OCI-LY7 (cell line): ENCODE data around the gene RNF167. TPM values are rescaled to one million over a fixed set of nuclear protein-coding genes. Genes with fewer than 3 reads are reported as not detected.

Experiments used
- BruUV-seq: library from RNA; stranded (reverse); fragments of 400-500 nt; replicated peaks from 2 replicates; lab custom pipeline; 2021; lab: Mats Ljungman, UMichigan
- CTCF ChIA-PET: fragments of 300-600 bp; sonication (Branson Sonifier 250); formaldehyde crosslinking; loops from one replicate; lab custom pipeline; 2022; ENCODE audit warnings: antibody characterized with exemption; ENCODE audit not compliant: unreplicated experiment; lab: Charles Lee
- POLR2A ChIA-PET: fragments of 300-600 bp; sonication (Branson Sonifier 250); formaldehyde crosslinking; loops from one replicate; lab custom pipeline; 2022; ENCODE audit warnings: antibody characterized with exemption; lab: Charles Lee
- DNase-seq: peaks from one replicate; pipeline ENCODE4 v3.0.0-alpha.2; 2015; ENCODE audit warnings: low spot score
- H2AFZ ChIP-seq: fragments of 200-600 bp; sonication (generic), shearing (Covaris generic); 2 replicates; pipeline ENCODE4 v1.6.1; 2014; ENCODE audit warnings: mild to moderate bottlenecking, antibody characterized with exemption, low read length, moderate library complexity
- H3K27ac ChIP-seq: fragments of 200-600 bp; sonication (generic); 2 replicates; pipeline ENCODE4 v1.5.1; 2014; ENCODE audit warnings: mixed run types, low read depth, mild to moderate bottlenecking, moderate library complexity, low read length, inconsistent platforms; ENCODE audit not compliant: poor library complexity, severe bottlenecking
- H3K36me3 ChIP-seq: fragments of 200-600 bp; sonication (generic); 2 replicates; pipeline ENCODE4 v1.6.1; 2014; ENCODE audit warnings: mild to moderate bottlenecking, antibody characterized with exemption, low read length, moderate library complexity, mixed read lengths; ENCODE audit not compliant: insufficient read depth
- H3K4me1 ChIP-seq: fragments of 200-600 bp; sonication (generic); 2 replicates; pipeline ENCODE4 v1.5.1; 2014; ENCODE audit warnings: mild to moderate bottlenecking, low read length; ENCODE audit not compliant: insufficient read depth, poor library complexity, severe bottlenecking
- H3K4me2 ChIP-seq: fragments of 200-600 bp; sonication (generic); 2 replicates; pipeline ENCODE4 v1.6.1; 2014; ENCODE audit warnings: mild to moderate bottlenecking, low read length
- H3K4me3 ChIP-seq: fragments of 200-600 bp; sonication (generic); 2 replicates; pipeline ENCODE4 v1.5.1; 2014; ENCODE audit warnings: mild to moderate bottlenecking, low read depth, low read length; ENCODE audit not compliant: poor library complexity, severe bottlenecking
- H3K79me2 ChIP-seq: fragments of 200-600 bp; sonication (generic); 2 replicates; pipeline ENCODE4 v1.6.1; 2016; ENCODE audit warnings: low read depth, mild to moderate bottlenecking, low read length, moderate library complexity, mixed read lengths; ENCODE audit not compliant: insufficient read depth
- H3K9me2 ChIP-seq: fragments of 200-600 bp; sonication (generic); 2 replicates; pipeline ENCODE4 v1.6.1; 2016; ENCODE audit warnings: mild to moderate bottlenecking, low read length, mixed read lengths; ENCODE audit not compliant: insufficient read depth
- H3K9me3 ChIP-seq: fragments of 200-600 bp; sonication (generic); 2 replicates; pipeline ENCODE4 v1.6.1; 2014; ENCODE audit warnings: mild to moderate bottlenecking, mixed run types, low read length, mixed read lengths
- H4K20me1 ChIP-seq: fragments of 200-600 bp; sonication (generic); 2 replicates; pipeline ENCODE4 v1.6.1; 2014; ENCODE audit warnings: mild to moderate bottlenecking, antibody characterized with exemption, low read length, moderate library complexity, mixed read lengths; ENCODE audit not compliant: insufficient read depth
- CTCF ChIP-seq: fragments of 200-600 bp; sonication (generic); conservative IDR thresholded peaks from 2 replicates; pipeline ENCODE4 v1.5.1; 2014; ENCODE audit warnings: mild to moderate bottlenecking, antibody characterized with exemption, low read length, moderate library complexity, mixed read lengths
- EZH2phosphoT487 ChIP-seq: fragments of 200-600 bp; sonication (generic); IDR thresholded peaks from 2 replicates; pipeline ENCODE4 v1.6.1; 2018; ENCODE audit warnings: low read depth, borderline replicate concordance, mild to moderate bottlenecking, mixed run types, antibody characterized with exemption, low read length, moderate library complexity, mixed read lengths
- intact Hi-C: fragments of 100-400 bp; cut with micrococcal nuclease; formaldehyde crosslinking; loops from one replicate; pipeline ENCODE4 v1.10.0; 2022; ENCODE audit not compliant: unreplicated experiment
- total RNA-seq, 2 experiments: library from RNA; depleted of rRNA in 1 of 2; stranded (reverse); fragments of >200 nt in 1 of 2; shearing (Covaris generic) in 1 of 2; gene quantifications; 2 replicates each; pipeline ENCODE4 v1.2.3, GENCODE V29; 2014 to 2022

RNF167 gene
- total RNA-seq, 2 experiments from 2014 or later, result 46.5 to 124 TPM

GRCh38 chr17:4898351-4898750, 41.7 kb upstream of the RNF167 start:
- ChIA-PET POLR2A (no interaction called here), CTCF (interaction anchor here (0.6 kb wide), 1 partner anchor 95 kb away, joined by 5 read pairs; no protein-coding TSS in a partner anchor)
- no TSS peak for BruUV-seq
- H3K4me1 ChIP-seq, result peaks cover 7% of the 10 kb centered on the region
- H3K36me3 ChIP-seq, result peaks cover 32% of the 10 kb centered on the region; the same call in 1 of the 2 replicates
- no peak overlapping the region for H3K4me2 ChIP-seq
- H3K9me2 ChIP-seq, result no peaks in the 10 kb centered on the region
- no peak for DNase-seq
- no peaks in the 10 kb centered on the region for H4K20me1 ChIP-seq
- no peak overlapping the region for H2AFZ ChIP-seq
- no peak for TF ChIP-seq EZH2phosphoT487
- H3K4me3 ChIP-seq, result no peak overlapping the region
- H3K27ac ChIP-seq, result no peak overlapping the region
- no peaks in the 10 kb centered on the region for H3K9me3 ChIP-seq
- intact Hi-C loops, result no loop called here
- H3K79me2 ChIP-seq, result no peaks in the 10 kb centered on the region

GRCh38 chr17:4898927-4899326, 41.1 kb upstream of the RNF167 start:
- no peak overlapping the region for H3K27ac ChIP-seq
- no TSS peak for BruUV-seq
- no peak overlapping the region for H2AFZ ChIP-seq
- no peak overlapping the region for H3K4me2 ChIP-seq
- ChIA-PET CTCF (no interaction called here), POLR2A (no interaction called here)
- H3K4me3 ChIP-seq, result no peak overlapping the region
- intact Hi-C loops, result no loop called here
- H3K9me2 ChIP-seq, result no peaks in the 10 kb centered on the region
- H3K4me1 ChIP-seq, result peaks cover 9% of the 10 kb centered on the region
- no peaks in the 10 kb centered on the region for H3K9me3 ChIP-seq
- no peaks in the 10 kb centered on the region for H3K79me2 ChIP-seq
- TF ChIP-seq CTCF, result no peak
- no peak for TF ChIP-seq EZH2phosphoT487
- no peak for DNase-seq
- H4K20me1 ChIP-seq, result no peaks in the 10 kb centered on the region
- H3K36me3 ChIP-seq, result peaks cover 32% of the 10 kb centered on the region; the same call in 1 of the 2 replicates

GRCh38 chr17:4899341-4900230, 40.5 kb upstream of the RNF167 start, which contains the start of gene C17orf107:
Gene C17orf107, plus strand, starts transcription at chr17:4899536. Its CDS starts 227 bp downstream, at chr17:4899763.
- Histone ChIP-seq H3K36me3 (peaks cover 26% of the 10 kb centered on the region; the same call in 1 of the 2 replicates), H3K79me2 (no peaks in the 10 kb centered on the region), H2AFZ (no peak within 1 kb of the TSS), H3K4me3 (no peak within 1 kb of the TSS), H4K20me1 (no peaks in the 10 kb centered on the region), H3K4me2 (peak within 1 kb of the TSS; percentile 19; the same call in 1 of the 2 replicates), H3K4me1 (peaks cover 9% of the 10 kb centered on the region), H3K27ac (no peak within 1 kb of the TSS), H3K9me3 (no peaks in the 10 kb centered on the region), H3K9me2 (no peaks in the 10 kb centered on the region)
- ChIA-PET CTCF (no interaction called here), POLR2A (interaction anchor here (0.5 kb wide), 1 partner anchor 442 kb away, joined by 3 read pairs; no protein-coding TSS in a partner anchor)
- no peak for DNase-seq
- no TSS peak for BruUV-seq
- no peak for TF ChIP-seq CTCF
- TF ChIP-seq EZH2phosphoT487, result no peak
- intact Hi-C loops, result loop anchor here (5.0 to 10.0 kb wide), 2 partner anchors 265 to 332 kb away; no protein-coding TSS in a partner anchor
